ENCODE data around the gene SCP2.

- no peak for TF ChIP-seq GABPA (IDR thresholded peaks at IDR 0.05; ENCODE audit: low read depth)
- no peak for TF ChIP-seq CTCF (IDR thresholded peaks at IDR 0.05)
- no peak for TF ChIP-seq RXRA (IDR thresholded peaks at IDR 0.05; ENCODE audit: borderline replicate concordance, low read depth)
Observed at GRCh38 chr1:52973841-52974240, 46.8 kb downstream of the SCP2 start.

All from SK-N-SH (cell line).